Measurements from ENCODE around the gene INPP4B. TPM values are rescaled to one million over a fixed set of nuclear protein-coding genes. Genes with fewer than 3 reads are reported as not detected.

The INPP4B gene
- total RNA-seq, 1 experiment from 2014 or later, result 0.07 TPM

- Histone ChIP-seq H4K8ac (replicated peaks; ENCODE audit: insufficient read length, low read depth, low read length) (no peak overlapping the region), H2BK15ac (ENCODE audit: low read depth, low read length) (no peak overlapping the region), H3K23me2 (ENCODE audit: insufficient read length, low read depth, low read length, poor library complexity, severe bottlenecking) (no peaks in the 10 kb centered on the region), H2BK120ac (ENCODE audit: low read depth, low read length, poor library complexity, severe bottlenecking) (no peak overlapping the region), H4K5ac (ENCODE audit: insufficient read length, low read depth, low read length) (no peak overlapping the region), H3K9ac (ENCODE audit: extremely low read depth, insufficient read length, low read length) (no peak overlapping the region), H3K79me1 (ENCODE audit: insufficient read depth, low read depth, low read length, poor library complexity, severe bottlenecking) (no peaks in the 10 kb centered on the region), H3K27ac (ENCODE audit: insufficient read length, low read depth, low read length) (no peak overlapping the region), H3K14ac (ENCODE audit: insufficient read depth, low read length) (no peak overlapping the region), H3K79me2 (ENCODE audit: insufficient read depth, low read length) (no peaks in the 10 kb centered on the region), H3K9me3 (ENCODE audit: control insufficient read depth, low read depth, low read length) (no peaks in the 10 kb centered on the region), H2BK12ac (ENCODE audit: insufficient read length, low read depth, low read length) (no peak overlapping the region), H2AK5ac (ENCODE audit: insufficient read length, low read length) (no peak overlapping the region), H4K20me1 (ENCODE audit: control insufficient read depth, insufficient read depth, insufficient read length) (no peaks in the 10 kb centered on the region), H3T11ph (ENCODE audit: low read length) (no peak overlapping the region), H3K4ac (ENCODE audit: low read depth, low read length) (no peak overlapping the region), H3K4me2 (ENCODE audit: insufficient read depth, insufficient read length, low read length) (no peak overlapping the region), H3K18ac (ENCODE audit: insufficient read length, low read depth, low read length) (no peak overlapping the region), H3K27me3 (ENCODE audit: insufficient read depth, low read length) (no peaks in the 10 kb centered on the region), H2BK5ac (ENCODE audit: insufficient read length, low read length) (no peak overlapping the region), H3K56ac (ENCODE audit: insufficient read length, low read depth, low read length) (no peak overlapping the region), H2AFZ (ENCODE audit: low read length) (no peak overlapping the region), H3K23ac (ENCODE audit: insufficient read length, low read depth, low read length) (no peak overlapping the region), H3K4me1 (ENCODE audit: insufficient read depth, low read length) (no peaks in the 10 kb centered on the region; the same call in 1 of the 2 replicates), H2BK20ac (ENCODE audit: low read depth, low read length, poor library complexity, severe bottlenecking) (no peak overlapping the region), H4K91ac (ENCODE audit: insufficient read length, low read depth, low read length) (no peak overlapping the region)
- no peak for DNase-seq
- H3K4me3 Mint-ChIP-seq, result no peak overlapping the region
- peaks cover 14 to 17% of the 10 kb centered on the region in 2 experiments for H3K4me1 Mint-ChIP-seq
- no peaks in the 10 kb centered on the region; a peak in 1 of 5 replicates for H3K9me3 Mint-ChIP-seq
- no peaks in the 10 kb centered on the region for H3K36me3 Mint-ChIP-seq (ENCODE audit: insufficient read depth in 1 of 3, low read depth in 3 of 3)
- 0 out of 7 replicates have a peak overlapping the region, but pooled peaks of 1 of the 3 experiments have one; percentile 55 for H3K27ac Mint-ChIP-seq
- no peak for TF ChIP-seq CTCF (conservative IDR thresholded peaks at IDR 0.05)
- H3K27me3 Mint-ChIP-seq (ENCODE audit: low read depth), result no peaks in the 10 kb centered on the region
- no CpG with 5 or more reads among the region's 4 CpGs for WGBS (ENCODE audit: extremely low coverage, insufficient read length, low lambda C conversion rate)
These were observed 278.3 kb downstream of the INPP4B start for GRCh38 chr4:142567620-142568451.

All from H9 (cell line).